Endothelial cell of umbilical vein (primary cell): Measurements from ENCODE around the gene RTEL1. TPM values are rescaled to one million over a fixed set of nuclear protein-coding genes. Genes with fewer than 3 reads are reported as not detected.

Source experiments
- BruUV-seq: library from RNA; stranded (reverse); fragments of 400-500 nt; replicated peaks from 2 replicates; lab custom pipeline; 2021; lab: Mats Ljungman, UMichigan
- CTCF ChIA-PET: fragments of 300-600, 350-600 bp; sonication (Branson Sonifier 250); formaldehyde crosslinking; loops from one replicate; lab custom pipeline; 2021; ENCODE audit warnings: antibody characterized with exemption, inconsistent platforms; lab: Charles Lee
- POLR2A ChIA-PET: fragments of 300-600, 350-600 bp; sonication (Branson Sonifier 250); formaldehyde crosslinking; loops from one replicate; lab custom pipeline; 2021; ENCODE audit warnings: antibody characterized with exemption, inconsistent platforms; lab: Charles Lee
- DNase-seq: peaks from one replicate; pipeline ENCODE4 v3.0.0-alpha.2; 2011; ENCODE audit warnings: low read depth, low spot score
- FAIRE-seq: peaks from 2 replicates; lab custom pipeline; 2011; peaks lifted over from hg19 to GRCh38; lab: Jason Lieb, UNC
- H2AFZ ChIP-seq: 2 replicates; pipeline ENCODE4 v1.6.0; 2012; ENCODE audit warnings: low read depth, low read length, control low read depth, inconsistent platforms
- H3K27ac ChIP-seq: 2 replicates; pipeline ENCODE4 v1.5.1; 2011; ENCODE audit warnings: low read depth, mild to moderate bottlenecking, control low read depth, low read length, moderate library complexity; ENCODE audit not compliant: insufficient read depth
- H3K27me3 ChIP-seq, 2 experiments: 2 replicates each; pipeline versions ENCODE4 v1.6.0 to v1.6.1; 2011; ENCODE audit warnings: low read length in 2 of 2, mixed read lengths in 1 of 2; ENCODE audit not compliant: control insufficient read depth in 2 of 2, insufficient read depth in 2 of 2
- H3K36me3 ChIP-seq, 2 experiments: 2 replicates in 1 of 2; 3 replicates in 1 of 2; pipeline ENCODE4 v1.5.1; 2011; ENCODE audit warnings: low read length in 2 of 2, mild to moderate bottlenecking in 1 of 2, moderate library complexity in 1 of 2; ENCODE audit not compliant: control insufficient read depth in 2 of 2, insufficient read depth in 2 of 2; ENCODE audit errors: extremely low read depth in 1 of 2
- H3K4me1 ChIP-seq: 3 replicates; pipeline ENCODE4 v1.5.1; 2011; ENCODE audit warnings: mild to moderate bottlenecking, low read length; ENCODE audit not compliant: control insufficient read depth, insufficient read depth; ENCODE audit errors: extremely low read depth
- H3K4me2 ChIP-seq: 2 replicates; pipeline ENCODE4 v1.6.1; 2011; ENCODE audit warnings: low read length, control low read depth, mixed read lengths; ENCODE audit not compliant: insufficient read depth
- H3K4me3 ChIP-seq, 3 experiments: fragments of 200-600 bp in 1 of 3; sonication (generic), shearing (Covaris generic) in 1 of 3; replicated peaks in 1 of 3; 2 replicates each; pipeline ENCODE4 v1.5.1; 2011 to 2016; ENCODE audit warnings: control low read depth in 3 of 3, low read length in 3 of 3, mild to moderate bottlenecking in 2 of 3, inconsistent platforms in 1 of 3, low read depth in 1 of 3, moderate library complexity in 1 of 3; ENCODE audit not compliant: insufficient read depth in 1 of 3
- H3K79me2 ChIP-seq: 2 replicates; pipeline ENCODE4 v1.6.0; 2012; ENCODE audit warnings: low read length, inconsistent platforms; ENCODE audit not compliant: control insufficient read depth, insufficient read depth
- H3K9ac ChIP-seq: replicated peaks from 2 replicates; pipeline ENCODE3; 2011; ENCODE audit warnings: low read length, control low read depth; ENCODE audit not compliant: insufficient read depth; ENCODE audit errors: extremely low read depth
- H3K9me1 ChIP-seq: replicated peaks from 3 replicates; pipeline ENCODE4 v1.6.0; 2011; ENCODE audit warnings: mild to moderate bottlenecking, low read length; ENCODE audit not compliant: control insufficient read depth, insufficient read depth; ENCODE audit errors: extremely low read depth
- H3K9me3 ChIP-seq: replicated peaks from 2 replicates; pipeline ENCODE4 v1.5.1; 2012; ENCODE audit warnings: low read length, inconsistent platforms; ENCODE audit not compliant: control insufficient read depth, insufficient read depth
- H4K20me1 ChIP-seq: replicated peaks from 2 replicates; pipeline ENCODE3; 2011; ENCODE audit warnings: mild to moderate bottlenecking, low read length; ENCODE audit not compliant: control insufficient read depth, insufficient read depth; ENCODE audit errors: extremely low read depth
- EZH2 ChIP-seq: IDR thresholded peaks from 2 replicates; pipeline ENCODE4 v1.6.1; 2012; ENCODE audit warnings: borderline replicate concordance, low read depth, mild to moderate bottlenecking, moderate library complexity, low read length, inconsistent platforms; ENCODE audit not compliant: severe bottlenecking
- FOS ChIP-seq: IDR thresholded peaks from 2 replicates; pipeline ENCODE4 v1.6.1; 2011; ENCODE audit warnings: mild to moderate bottlenecking, low read length, moderate library complexity, borderline replicate concordance; ENCODE audit not compliant: insufficient read depth
- GATA2 ChIP-seq: IDR thresholded peaks from 2 replicates; pipeline ENCODE4 v1.7.0; 2011; ENCODE audit warnings: low read depth, mild to moderate bottlenecking, moderate library complexity, mixed read lengths, low read length; ENCODE audit not compliant: insufficient read length, insufficient read depth
- JUN ChIP-seq: IDR thresholded peaks from 2 replicates; pipeline ENCODE4 v1.6.1; 2011; ENCODE audit warnings: borderline replicate concordance, low read depth; ENCODE audit not compliant: insufficient read length, insufficient read depth
- MYC ChIP-seq: IDR thresholded peaks from one replicate; pipeline ENCODE4 v1.6.1; 2011; ENCODE audit warnings: mild to moderate bottlenecking, low read depth, low read length
- POLR2A ChIP-seq: IDR thresholded peaks from 2 replicates; pipeline ENCODE4 v1.6.1; 2012; ENCODE audit warnings: low read depth, mild to moderate bottlenecking, control low read depth, low read length
- POLR2AphosphoS5 ChIP-seq: IDR thresholded peaks from 2 replicates; pipeline ENCODE4 v1.6.1; 2012; ENCODE audit warnings: low read depth, mild to moderate bottlenecking, control low read depth, low read length, moderate library complexity; ENCODE audit not compliant: insufficient read depth
- dilution Hi-C: fragments of 300-500 bp; cut with MboI; formaldehyde crosslinking; loops from one replicate; pipeline ENCODE4 v1.15.0; 2019; ENCODE audit warnings: low sequenced_read_pairs; ENCODE audit not compliant: extremely low pct_ligation_motif_present
- intact Hi-C: fragments of 100-400 bp; cut with micrococcal nuclease; formaldehyde crosslinking; loops from one replicate; pipeline ENCODE4 v1.10.0; 2022
- polyA plus RNA-seq, 4 experiments: library from polyadenylated mRNA; depleted of rRNA in 3 of 4; stranded (reverse) in 3 of 4; unstranded in 1 of 4; fragments of >200 nt; gene quantifications; 2 replicates each; pipeline versions ENCODE4 v1.2.1 to v1.2.3, GENCODE V29; 2011 to 2012; ENCODE audit warnings: missing spikeins in 1 of 4
- total RNA-seq: library from RNA; stranded (reverse); gene quantifications from 2 replicates; pipeline ENCODE4 v1.2.3, GENCODE V29; 2021
- TF ChIP-seq, protein P1 (sequence below), 2 donors: IDR thresholded peaks; 1 replicate in 1 of 2; 2 replicates in 1 of 2; pipeline ENCODE4 v1.5.1; 2011; ENCODE audit warnings: low read length in 2 of 2, mild to moderate bottlenecking in 2 of 2, moderate library complexity in 2 of 2, control low read depth in 1 of 2, inconsistent platforms in 1 of 2, low read depth in 1 of 2; ENCODE audit not compliant: insufficient read depth in 1 of 2; ENCODE audit errors: extremely low read depth in 1 of 2
- TF ChIP-seq, protein P2 (sequence below): IDR thresholded peaks from 2 replicates; pipeline ENCODE4 v1.6.1; 2011; ENCODE audit not compliant: insufficient read depth, insufficient read length

The RTEL1 gene
- total and polyA plus RNA-seq, 2 donors (not counting 3 experiments of a cell fraction or from before 2014, with no cell fraction given), result 17.0 to 44.9 TPM

DNA sequence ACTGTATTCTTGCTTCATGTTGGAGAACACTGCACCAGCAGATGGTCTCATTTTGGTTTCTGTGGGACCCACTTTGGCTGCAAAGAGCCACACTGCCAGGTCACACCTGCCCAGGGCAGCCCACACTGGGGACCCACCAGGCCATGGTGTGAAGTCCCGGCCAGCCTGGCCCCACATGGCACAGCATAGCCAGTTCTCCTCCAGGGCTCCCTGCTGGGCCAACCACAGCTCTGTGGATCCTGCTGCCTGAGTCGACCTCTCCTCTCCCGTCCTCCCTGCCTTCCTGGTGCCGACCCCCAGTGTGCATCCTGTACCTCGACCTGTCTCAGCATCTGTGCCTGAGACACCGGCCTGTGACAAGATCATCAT, 46.6 kb downstream of the RTEL1 start:
- H3K79me2 ChIP-seq, result peaks cover 36% of the 10 kb centered on the region
- dilution Hi-C loops, result no loop called here
- CTCF ChIA-PET, result no interaction called here

More for the DNA sequence above, 46.6 kb downstream of the RTEL1 start:
- BruUV-seq, result no TSS peak
- H3K27ac ChIP-seq, result no peak overlapping the region
- peaks cover 8 to 22% of the 10 kb centered on the region in 2 experiments for H3K36me3 ChIP-seq
- POLR2A ChIA-PET, result no interaction called here
- no peaks in the 10 kb centered on the region for H3K9me1 ChIP-seq
- H2AFZ ChIP-seq, result no peak overlapping the region
- DNase-seq (no peak), FAIRE-seq (no peak)
- no peak overlapping the region for H3K4me3 ChIP-seq
- no peak overlapping the region for H3K4me2 ChIP-seq
- intact Hi-C loops, result loop anchor here (5.0 kb wide), 2 partner anchors 77 to 253 kb away; partner anchors contain the start of genes GMEB2 and UCKL1
- TF ChIP-seq GATA2, result no peak
- TF ChIP-seq FOS, result no peak
- TF ChIP-seq POLR2A, result no peak
- no peak for TF ChIP-seq JUN
- no peak for TF ChIP-seq POLR2AphosphoS5
- TF ChIP-seq EZH2, result no peak
- TF ChIP-seq, protein P1, sequence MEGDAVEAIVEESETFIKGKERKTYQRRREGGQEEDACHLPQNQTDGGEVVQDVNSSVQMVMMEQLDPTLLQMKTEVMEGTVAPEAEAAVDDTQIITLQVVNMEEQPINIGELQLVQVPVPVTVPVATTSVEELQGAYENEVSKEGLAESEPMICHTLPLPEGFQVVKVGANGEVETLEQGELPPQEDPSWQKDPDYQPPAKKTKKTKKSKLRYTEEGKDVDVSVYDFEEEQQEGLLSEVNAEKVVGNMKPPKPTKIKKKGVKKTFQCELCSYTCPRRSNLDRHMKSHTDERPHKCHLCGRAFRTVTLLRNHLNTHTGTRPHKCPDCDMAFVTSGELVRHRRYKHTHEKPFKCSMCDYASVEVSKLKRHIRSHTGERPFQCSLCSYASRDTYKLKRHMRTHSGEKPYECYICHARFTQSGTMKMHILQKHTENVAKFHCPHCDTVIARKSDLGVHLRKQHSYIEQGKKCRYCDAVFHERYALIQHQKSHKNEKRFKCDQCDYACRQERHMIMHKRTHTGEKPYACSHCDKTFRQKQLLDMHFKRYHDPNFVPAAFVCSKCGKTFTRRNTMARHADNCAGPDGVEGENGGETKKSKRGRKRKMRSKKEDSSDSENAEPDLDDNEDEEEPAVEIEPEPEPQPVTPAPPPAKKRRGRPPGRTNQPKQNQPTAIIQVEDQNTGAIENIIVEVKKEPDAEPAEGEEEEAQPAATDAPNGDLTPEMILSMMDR (IDR thresholded peaks at IDR 0.05; ENCODE audit: extremely low read depth in 1 of 2, insufficient read depth in 1 of 2, low read depth in 1 of 2, low read length in 2 of 2), result no peak
- TF ChIP-seq, protein P2, sequence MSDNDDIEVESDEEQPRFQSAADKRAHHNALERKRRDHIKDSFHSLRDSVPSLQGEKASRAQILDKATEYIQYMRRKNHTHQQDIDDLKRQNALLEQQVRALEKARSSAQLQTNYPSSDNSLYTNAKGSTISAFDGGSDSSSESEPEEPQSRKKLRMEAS, result no peak
- TF ChIP-seq MYC, result no peak
- H3K4me1 ChIP-seq, result peaks cover 15% of the 10 kb centered on the region
- no peaks in the 10 kb centered on the region for H3K9me3 ChIP-seq
- no peak overlapping the region for H3K9ac ChIP-seq
- no peaks in the 10 kb centered on the region for H3K27me3 ChIP-seq
- H4K20me1 ChIP-seq, result no peaks in the 10 kb centered on the region
